Right hindlimb (tissue), 1 donor: Measurements from ENCODE around the gene PCDHGA6.
A peak's percentile ranks its signal among the peaks of the same experiment; 100 is the strongest.
"Not testable (repeated sequence)": the region's sequence is repeated elsewhere in the genome, so short reads cannot be mapped to it uniquely, and the experiment has no call there.

Experiments used
- DNase-seq: peaks from one replicate; pipeline ENCODE4 v3.0.0-alpha.2; 2018

PCDHGA6 gene

GRCh38 chr5:141394401-141395187 is 20.9 kb downstream of the PCDHGA6 start:
- DNase-seq: not testable (repeated sequence)

DNA sequence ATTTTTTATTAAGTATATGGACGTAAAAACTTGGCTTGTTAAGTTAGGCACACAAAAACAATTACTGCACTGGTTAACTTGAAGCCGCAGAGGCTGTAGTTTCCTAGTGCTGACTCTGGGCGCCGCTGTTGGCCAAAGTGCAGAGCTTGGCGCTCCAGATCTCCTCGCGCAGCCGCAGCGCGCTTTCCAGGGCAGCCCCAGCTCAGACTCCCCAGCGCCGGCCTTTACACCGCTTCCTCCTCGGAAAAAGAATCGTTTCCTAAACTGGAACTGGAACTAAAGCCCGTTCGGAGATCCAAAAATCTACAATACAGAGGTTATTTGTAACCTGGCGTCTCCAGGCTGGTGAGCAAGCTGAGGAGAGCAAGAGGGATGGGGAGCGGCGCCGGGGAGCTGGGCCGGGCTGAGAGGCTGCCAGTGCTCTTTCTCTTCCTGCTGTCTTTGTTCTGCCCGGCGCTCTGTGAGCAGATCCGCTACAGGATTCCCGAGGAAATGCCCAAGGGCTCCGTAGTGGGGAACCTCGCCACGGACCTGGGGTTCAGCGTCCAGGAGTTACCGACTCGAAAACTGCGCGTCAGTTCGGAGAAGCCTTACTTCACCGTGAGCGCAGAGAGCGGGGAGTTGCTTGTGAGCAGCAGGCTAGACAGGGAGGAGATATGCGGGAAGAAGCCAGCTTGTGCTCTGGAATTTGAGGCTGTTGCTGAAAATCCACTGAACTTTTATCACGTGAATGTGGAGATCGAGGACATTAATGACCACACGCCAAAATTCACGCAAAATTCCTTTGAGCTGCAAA is 24.3 kb downstream of the PCDHGA6 start, which contains the start of gene PCDHGB5:
Gene PCDHGB5 (plus strand): TSS at position 192 of the 796 bp plus-strand sequence. CDS start 181 bp downstream, at position 373.
- DNase-seq: not testable (repeated sequence)

- DNase-seq: no peak
Observed at GRCh38 chr5:141398608-141399007, 24.9 kb downstream of the PCDHGA6 start.

GRCh38 chr5:141399555-141400258 is 26.0 kb downstream of the PCDHGA6 start:
- DNase-seq: no peak

GRCh38 chr5:141402553-141403243 is 29.0 kb downstream of the PCDHGA6 start, which contains the start of gene PCDHGA9:
Gene PCDHGA9, plus strand, starts transcription at chr5:141402778. Its CDS starts 175 bp downstream, at chr5:141402953.
- peak; percentile 34 for DNase-seq

- DNase-seq: no peak
Observed at GRCh38 chr5:141403387-141403786, 29.7 kb downstream of the PCDHGA6 start.

GRCh38 chr5:141407790-141408505 is 34.3 kb downstream of the PCDHGA6 start, which contains the start of gene PCDHGB6:
Gene PCDHGB6, plus strand, starts transcription at chr5:141408021. Its CDS starts 182 bp downstream, at chr5:141408203.
- DNase-seq: peak; percentile 46

GRCh38 chr5:141409598-141410306 is 36.1 kb downstream of the PCDHGA6 start:
- DNase-seq: no peak

DNA sequence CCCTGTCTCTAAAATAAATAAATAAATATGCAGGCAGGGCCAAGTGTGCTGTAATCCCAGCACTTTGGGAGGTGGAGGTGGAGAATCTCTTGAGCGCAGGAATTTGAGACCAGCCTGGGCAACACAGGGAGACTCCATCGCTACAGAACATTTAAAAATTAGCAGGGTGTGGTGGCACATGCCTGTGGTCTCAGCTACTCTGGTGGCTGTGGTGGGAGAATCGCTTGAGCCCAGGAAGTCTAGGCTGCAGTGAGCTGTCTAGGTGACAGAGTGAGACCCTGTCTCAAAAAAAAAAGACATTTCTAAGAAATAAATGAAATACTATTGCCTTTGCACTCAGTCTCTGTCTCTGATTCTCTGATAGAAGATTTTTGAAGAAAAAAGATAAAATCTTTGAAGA is 37.9 kb downstream of the PCDHGA6 start:
- no peak for DNase-seq

DNA sequence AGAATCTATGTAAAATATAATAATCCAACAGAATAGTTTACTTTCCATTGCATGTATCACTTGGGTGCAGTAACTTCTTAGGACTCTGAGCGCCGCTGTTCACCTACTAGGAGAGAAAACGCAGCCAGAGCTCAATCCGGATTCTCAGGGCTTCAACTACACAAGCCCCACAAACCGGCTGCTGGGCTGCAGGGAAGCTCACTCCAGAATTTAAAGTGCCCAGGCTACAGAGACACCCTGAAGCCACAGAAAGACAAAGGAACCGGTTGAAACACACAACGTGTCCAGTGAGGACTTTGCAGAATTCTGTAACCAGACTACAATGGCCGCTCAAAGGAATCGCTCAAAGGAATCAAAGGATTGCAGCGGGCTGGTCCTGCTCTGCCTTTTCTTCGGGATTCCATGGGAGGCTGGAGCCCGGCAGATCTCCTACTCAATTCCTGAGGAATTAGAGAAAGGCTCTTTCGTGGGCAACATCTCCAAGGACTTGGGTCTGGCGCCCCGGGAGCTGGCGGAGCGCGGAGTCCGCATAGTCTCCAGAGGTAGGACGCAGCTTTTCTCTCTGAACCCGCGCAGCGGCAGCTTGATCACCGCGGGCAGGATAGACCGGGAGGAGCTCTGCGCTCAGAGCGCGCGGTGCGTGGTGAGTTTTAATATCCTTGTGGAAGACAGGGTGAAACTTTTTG is 39.3 kb downstream of the PCDHGA6 start, which contains the start of gene PCDHGA10:
Gene PCDHGA10 (plus strand): TSS at position 134 of the 686 bp plus-strand sequence. CDS start 189 bp downstream, at position 323.
- DNase-seq: no peak

GRCh38 chr5:141413540-141414069 is 39.9 kb downstream of the PCDHGA6 start:
- DNase-seq: no peak

DNA sequence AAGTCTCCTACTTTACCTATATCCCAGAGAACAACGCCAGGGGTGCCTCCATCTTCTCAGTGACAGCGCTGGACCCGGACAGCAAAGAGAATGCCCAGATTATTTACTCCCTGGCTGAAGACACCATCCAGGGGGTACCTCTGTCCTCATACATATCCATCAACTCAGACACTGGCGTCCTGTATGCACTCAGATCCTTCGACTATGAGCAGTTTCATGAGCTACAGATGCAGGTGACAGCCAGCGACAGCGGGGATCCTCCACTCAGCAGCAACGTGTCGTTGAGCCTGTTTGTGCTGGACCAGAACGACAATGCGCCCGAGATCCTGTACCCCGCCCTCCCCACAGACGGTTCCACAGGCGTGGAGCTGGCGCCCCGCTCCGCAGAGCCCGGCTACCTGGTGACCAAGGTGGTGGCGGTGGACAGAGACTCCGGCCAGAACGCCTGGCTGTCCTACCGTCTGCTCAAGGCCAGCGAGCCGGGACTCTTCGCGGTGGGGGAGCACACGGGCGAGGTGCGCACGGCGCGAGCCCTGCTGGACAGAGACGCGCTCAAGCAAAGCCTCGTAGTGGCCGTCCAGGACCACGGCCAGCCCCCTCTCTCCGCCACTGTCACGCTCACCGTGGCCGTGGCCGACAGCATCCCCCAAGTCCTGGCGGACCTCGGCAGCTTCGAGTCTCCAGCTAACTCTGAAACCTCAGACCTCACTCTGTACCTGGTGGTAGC is 41.0 kb downstream of the PCDHGA6 start:
- DNase-seq: not testable (repeated sequence)

GRCh38 chr5:141415275-141415618 is 41.6 kb downstream of the PCDHGA6 start:
- DNase-seq: not testable (repeated sequence)

- DNase-seq: peak; percentile 76
Observed at GRCh38 chr5:141417494-141418172, 43.9 kb downstream of the PCDHGA6 start, which contains the start of gene PCDHGB7. Gene PCDHGB7, plus strand, starts transcription at chr5:141417677. Its CDS starts 183 bp downstream, at chr5:141417860.

- no peak for DNase-seq
Observed at GRCh38 chr5:141419074-141419880, 45.6 kb downstream of the PCDHGA6 start.

DNA sequence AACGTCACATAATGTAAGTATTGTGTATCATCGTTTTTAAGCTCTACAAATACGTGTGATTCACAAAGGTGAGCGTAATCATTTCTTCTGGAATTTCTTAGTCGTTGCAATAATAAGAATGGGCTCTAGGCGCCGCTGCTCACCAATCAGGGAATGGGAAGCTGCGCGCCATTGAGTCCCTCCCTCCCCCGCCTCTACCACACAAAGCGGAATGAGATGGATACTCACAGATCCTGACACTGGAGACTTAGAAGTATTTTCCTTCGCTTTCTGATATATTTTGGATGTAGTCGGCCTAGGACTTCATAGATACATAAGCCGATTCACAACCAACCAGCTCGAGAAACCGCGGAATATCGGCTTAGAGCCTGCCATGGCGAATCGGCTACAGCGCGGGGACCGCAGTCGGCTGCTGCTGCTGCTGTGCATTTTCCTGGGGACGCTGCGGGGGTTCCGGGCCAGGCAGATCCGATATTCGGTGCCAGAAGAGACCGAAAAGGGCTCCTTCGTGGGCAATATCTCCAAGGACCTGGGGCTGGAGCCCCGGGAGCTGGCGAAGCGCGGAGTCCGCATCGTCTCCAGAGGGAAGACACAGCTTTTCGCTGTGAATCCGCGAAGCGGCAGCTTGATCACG is 47.3 kb downstream of the PCDHGA6 start, which contains the start of gene PCDHGA11:
Gene PCDHGA11 (plus strand): TSS at position 197 of the 634 bp plus-strand sequence. CDS start 177 bp downstream, at position 374.
- no peak for DNase-seq

DNA sequence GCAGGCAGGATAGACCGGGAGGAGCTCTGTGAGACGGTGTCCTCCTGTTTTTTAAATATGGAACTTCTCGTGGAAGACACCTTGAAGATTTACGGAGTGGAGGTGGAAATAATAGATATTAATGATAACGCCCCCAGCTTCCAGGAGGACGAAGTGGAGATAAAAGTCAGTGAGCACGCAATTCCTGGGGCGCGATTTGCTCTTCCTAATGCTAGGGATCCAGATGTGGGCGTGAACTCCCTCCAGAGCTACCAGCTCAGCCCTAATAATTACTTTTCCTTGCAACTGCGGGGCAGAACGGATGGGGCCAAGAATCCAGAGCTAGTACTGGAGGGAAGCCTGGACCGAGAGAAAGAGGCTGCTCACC is 47.8 kb downstream of the PCDHGA6 start:
- DNase-seq: no peak
